PC-3 (cell line): ENCODE data around the gene ST6GALNAC4. TPM values are rescaled to one million over a fixed set of nuclear protein-coding genes. Genes with fewer than 3 reads are reported as not detected.

Experiments used
- ATAC-seq: fragments of 200-7000 bp; cut with Tn5 transposase; 2 replicates; pipeline ENCODE4 v1.9.1; 2020; ENCODE audit warnings: mild to moderate bottlenecking, moderate library complexity
- BruUV-seq: library from RNA; stranded (reverse); fragments of 400-500 nt; replicated peaks from 2 replicates; lab custom pipeline; 2021; lab: Mats Ljungman, UMichigan
- CTCF ChIA-PET: fragments of 300-600 bp; sonication (Branson Sonifier 250); formaldehyde crosslinking; loops from one replicate; lab custom pipeline; 2022; ENCODE audit warnings: antibody characterized with exemption; lab: Charles Lee
- POLR2A ChIA-PET: fragments of 300-600 bp; sonication (Branson Sonifier 250); formaldehyde crosslinking; loops from one replicate; lab custom pipeline; 2022; ENCODE audit warnings: antibody characterized with exemption; ENCODE audit not compliant: unreplicated experiment; lab: Charles Lee
- DNase-seq: peaks from one replicate; pipeline ENCODE4 v3.0.0-alpha.2; 2015
- H2AFZ ChIP-seq: fragments of 300-600 bp; sonication (generic); 2 replicates; pipeline ENCODE4 v1.6.0; 2016; ENCODE audit warnings: antibody characterized with exemption, low read length
- H3F3A ChIP-seq: fragments of 300-600 bp; sonication (generic); one replicate; pipeline ENCODE4 v1.6.0; 2017; ENCODE audit warnings: antibody characterized with exemption, low read length, control low read depth, mild to moderate bottlenecking; ENCODE audit not compliant: unreplicated experiment
- H3K27ac ChIP-seq: fragments of 300-600 bp; sonication (generic); 2 replicates; pipeline ENCODE4 v1.5.1; 2016; ENCODE audit warnings: mild to moderate bottlenecking, low read length
- H3K27me3 ChIP-seq: fragments of 300-600 bp; sonication (generic); 2 replicates; pipeline ENCODE4 v1.6.1; 2016; ENCODE audit warnings: low read length, mixed read lengths
- H3K36me3 ChIP-seq: fragments of 300-600 bp; sonication (generic); 2 replicates; pipeline ENCODE4 v1.6.1; 2016; ENCODE audit warnings: low read depth, mixed run types, low read length, mixed read lengths
- H3K4me1 ChIP-seq: fragments of 300-600 bp; sonication (generic); 2 replicates; pipeline ENCODE4 v1.5.1; 2016; ENCODE audit warnings: low read length; ENCODE audit not compliant: insufficient read depth
- H3K4me2 ChIP-seq: fragments of 300-600 bp; sonication (generic); 2 replicates; pipeline ENCODE4 v1.6.0; 2016; ENCODE audit warnings: low read length
- H3K4me3 ChIP-seq: fragments of 300-600 bp; sonication (generic); 2 replicates; pipeline ENCODE4 v1.5.1; 2016; ENCODE audit warnings: mild to moderate bottlenecking, low read length, mixed read lengths
- H3K79me2 ChIP-seq: fragments of 300-600 bp; sonication (generic); 2 replicates; pipeline ENCODE4 v1.6.1; 2017; ENCODE audit warnings: low read length, mixed read lengths
- H3K9ac ChIP-seq: fragments of 300-600 bp; sonication (generic); 2 replicates; pipeline ENCODE4 v1.6.0; 2016; ENCODE audit warnings: mild to moderate bottlenecking, low read length
- H3K9me2 ChIP-seq: fragments of 300-600 bp; sonication (generic); replicated peaks from 2 replicates; pipeline ENCODE4 v1.6.1; 2016; ENCODE audit warnings: mixed run types, low read length, mixed read lengths
- H3K9me3 ChIP-seq: fragments of 300-600 bp; sonication (generic); 2 replicates; pipeline ENCODE4 v1.6.1; 2016; ENCODE audit warnings: low read length, mixed read lengths
- H4K20me1 ChIP-seq: fragments of 300-600 bp; sonication (generic); 2 replicates; pipeline ENCODE4 v1.6.1; 2016; ENCODE audit warnings: low read length, mixed read lengths
- CTCF ChIP-seq: fragments of 300-600 bp; sonication (generic); conservative IDR thresholded peaks from 2 replicates; pipeline ENCODE4 v1.5.1; 2017; ENCODE audit warnings: antibody characterized with exemption, low read depth, mild to moderate bottlenecking, low read length
- EZH2 ChIP-seq: fragments of 300-600 bp; sonication (generic); IDR thresholded peaks from one replicate; pipeline ENCODE4 v1.6.1; 2017; ENCODE audit warnings: antibody characterized with exemption, mild to moderate bottlenecking, low read length; ENCODE audit not compliant: unreplicated experiment
- EZH2phosphoT487 ChIP-seq: fragments of 300-600 bp; sonication (generic); IDR thresholded peaks from 2 replicates; pipeline ENCODE4 v1.6.1; 2018; ENCODE audit warnings: mild to moderate bottlenecking, antibody characterized with exemption, low read length, borderline replicate concordance
- intact Hi-C: fragments of 100-400 bp; cut with micrococcal nuclease; formaldehyde crosslinking; loops from 2 replicates; pipeline ENCODE4 v1.9.0; 2023
- total RNA-seq: library from RNA; depleted of rRNA; stranded (reverse); fragments of >200 nt; gene quantifications from 2 replicates; pipeline ENCODE4 v1.2.3, GENCODE V29; 2014

Gene ST6GALNAC4
- total RNA-seq, 1 experiment from 2014 or later = 26.9 TPM

- no TSS peak for BruUV-seq
- H3K27me3 ChIP-seq = no peaks in the 10 kb centered on the region
- H2AFZ ChIP-seq = no peak overlapping the region
- H3K9ac ChIP-seq = no peak overlapping the region
- H4K20me1 ChIP-seq = no peaks in the 10 kb centered on the region
- ChIA-PET CTCF (no interaction called here), POLR2A (no interaction called here)
- no peaks in the 10 kb centered on the region for H3F3A ChIP-seq
- H3K4me2 ChIP-seq = no peak overlapping the region
- no peaks in the 10 kb centered on the region for H3K36me3 ChIP-seq
- no peaks in the 10 kb centered on the region for H3K9me3 ChIP-seq
- H3K27ac ChIP-seq = no peak overlapping the region
- no peak for TF ChIP-seq EZH2
- TF ChIP-seq EZH2phosphoT487 = no peak
- TF ChIP-seq CTCF = no peak
- peaks cover 15% of the 10 kb centered on the region; the same call in 1 of the 2 replicates for H3K4me1 ChIP-seq
- no peak for DNase-seq
- H3K9me2 ChIP-seq = no peaks in the 10 kb centered on the region
- intact Hi-C loops = loop anchor here (5.0 to 10.0 kb wide), 2 partner anchors 110 to 337 kb away; partner anchors contain the start of gene FPGS
- H3K79me2 ChIP-seq = peaks cover 19% of the 10 kb centered on the region
- ATAC-seq = no peak
- no peak overlapping the region for H3K4me3 ChIP-seq
These were observed 4.5 kb downstream of the ST6GALNAC4 start for GRCh38 chr9:127912296-127912695.

GRCh38 chr9:127910613-127911205 is 6.1 kb downstream of the ST6GALNAC4 start:
- intact Hi-C loops = loop anchor here (5.0 to 10.0 kb wide), 2 partner anchors 108 to 336 kb away; partner anchors contain the start of gene FPGS
- TF ChIP-seq EZH2 = no peak
- no peak for TF ChIP-seq EZH2phosphoT487
- peak; percentile 41; the same call in 1 of the 2 replicates for TF ChIP-seq CTCF
- H3K36me3 ChIP-seq = no peaks in the 10 kb centered on the region
- BruUV-seq = no TSS peak
- no peaks in the 10 kb centered on the region for H3K9me3 ChIP-seq
- no peaks in the 10 kb centered on the region for H3K27me3 ChIP-seq
- no peaks in the 10 kb centered on the region for H4K20me1 ChIP-seq
- H3K4me1 ChIP-seq = peaks cover 6% of the 10 kb centered on the region; the same call in 1 of the 2 replicates
- ChIA-PET CTCF (no interaction called here), POLR2A (interaction anchor here (0.6 kb wide), 2 partner anchors 11 to 1503 kb away, joined by 3 to 12 read pairs; partner anchors contain the start of gene ST6GALNAC6)
- no peaks in the 10 kb centered on the region for H3K9me2 ChIP-seq
- no peak overlapping the region for H3K4me3 ChIP-seq
- H3K27ac ChIP-seq = no peak overlapping the region
- ATAC-seq (peak; percentile 17; the same call in 1 of the 2 replicates), DNase-seq (no peak)
- H2AFZ ChIP-seq = no peak overlapping the region
- H3K9ac ChIP-seq = no peak overlapping the region
- no peak overlapping the region for H3K4me2 ChIP-seq
- H3F3A ChIP-seq = no peaks in the 10 kb centered on the region
- peaks cover 9% of the 10 kb centered on the region; the same call in 1 of the 2 replicates for H3K79me2 ChIP-seq

- DNase-seq = no peak
- Histone ChIP-seq H3K9me2 (no peaks in the 10 kb centered on the region), H3F3A (no peaks in the 10 kb centered on the region), H3K9ac (no peak overlapping the region), H3K36me3 (no peaks in the 10 kb centered on the region), H3K4me2 (no peak overlapping the region), H3K27me3 (no peaks in the 10 kb centered on the region), H2AFZ (no peak overlapping the region), H3K4me3 (no peak overlapping the region), H3K4me1 (no peaks in the 10 kb centered on the region), H3K79me2 (peaks cover 2% of the 10 kb centered on the region; the same call in 1 of the 2 replicates), H3K9me3 (no peaks in the 10 kb centered on the region), H3K27ac (no peak overlapping the region), H4K20me1 (no peaks in the 10 kb centered on the region)
- POLR2A ChIA-PET = interaction anchor here (0.7 kb wide), 1 partner anchor 12 kb away, joined by 3 read pairs; no protein-coding TSS in a partner anchor
- CTCF ChIA-PET = no interaction called here
- no peak for ATAC-seq
- BruUV-seq = no TSS peak
- TF ChIP-seq EZH2 (no peak), EZH2phosphoT487 (no peak)
- intact Hi-C loops = loop anchor here (5.0 to 10.0 kb wide), 2 partner anchors 108 to 335 kb away; partner anchors contain the start of gene FPGS
These were observed 7.0 kb downstream of the ST6GALNAC4 start for GRCh38 chr9:127909839-127910273.
